DMS153 (cell line): ENCODE results near the gene C4orf33.
"Not testable (repeated sequence)": the region's sequence is repeated elsewhere in the genome, so short reads cannot be mapped to it uniquely, and the experiment has no call there.

ENCODE experiments used
- DNase-seq: peaks from one replicate; lab custom pipeline; 2025; lab: John Stamatoyannopoulos, UW

Gene C4orf33, protein sequence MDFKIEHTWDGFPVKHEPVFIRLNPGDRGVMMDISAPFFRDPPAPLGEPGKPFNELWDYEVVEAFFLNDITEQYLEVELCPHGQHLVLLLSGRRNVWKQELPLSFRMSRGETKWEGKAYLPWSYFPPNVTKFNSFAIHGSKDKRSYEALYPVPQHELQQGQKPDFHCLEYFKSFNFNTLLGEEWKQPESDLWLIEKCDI

DNA sequence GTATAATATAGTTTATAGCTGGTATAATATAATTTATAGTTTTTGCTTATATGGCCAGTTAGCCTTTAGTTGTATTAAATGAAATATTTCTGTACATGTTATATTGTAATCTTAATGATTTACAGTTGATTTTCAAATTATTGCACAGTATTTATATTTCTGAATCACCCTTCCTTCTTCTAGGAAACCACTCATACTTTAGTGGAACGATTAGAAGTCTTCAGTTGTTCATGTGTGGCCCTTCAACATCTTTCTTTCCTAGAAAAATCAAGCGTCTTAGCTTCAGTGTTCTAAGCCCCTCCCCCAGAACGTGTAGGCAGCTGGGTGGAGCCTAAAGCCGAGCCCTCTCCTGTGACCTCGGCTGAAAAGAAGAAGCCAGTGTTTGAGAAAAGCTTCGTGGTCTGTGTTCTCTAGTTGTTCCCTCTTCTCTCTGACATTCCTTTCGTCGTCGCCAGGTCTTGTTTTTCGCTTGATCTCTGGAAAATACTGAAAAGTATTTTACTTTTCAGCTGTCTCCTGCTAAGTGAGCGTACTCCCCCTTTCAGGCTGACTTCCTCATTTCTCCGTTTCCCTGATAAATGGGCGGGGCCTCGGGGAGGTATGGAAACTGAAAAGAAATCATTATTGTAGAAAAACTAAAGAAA lies at the start of gene C4orf33:
Gene C4orf33, plus strand, starts transcription at position 342 of the 644 bp plus-strand sequence. CDS start 6,459 bp downstream, outside the sequence.
- DNase-seq, result peak; percentile 57

DNA sequence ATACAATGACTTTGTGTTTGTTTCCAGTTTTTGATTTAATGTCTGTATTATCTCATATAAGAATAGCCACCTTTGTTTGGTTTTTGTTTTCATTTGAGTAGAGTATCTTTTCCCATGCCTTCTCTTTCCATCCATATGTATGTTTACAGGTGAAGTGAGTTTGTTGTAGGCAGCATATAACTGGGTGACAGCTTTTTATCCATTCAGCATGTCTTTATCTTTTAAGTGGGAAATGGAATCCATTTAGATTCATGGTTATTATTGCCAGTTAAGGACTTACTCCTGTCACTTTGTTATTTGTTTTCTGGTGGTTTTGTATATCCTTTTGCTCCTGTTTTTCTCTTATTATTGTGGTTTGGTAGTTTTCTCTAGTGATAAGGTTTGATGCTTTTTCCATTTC lies 36.9 kb upstream of the C4orf33 start:
- DNase-seq, result no peak

DNA sequence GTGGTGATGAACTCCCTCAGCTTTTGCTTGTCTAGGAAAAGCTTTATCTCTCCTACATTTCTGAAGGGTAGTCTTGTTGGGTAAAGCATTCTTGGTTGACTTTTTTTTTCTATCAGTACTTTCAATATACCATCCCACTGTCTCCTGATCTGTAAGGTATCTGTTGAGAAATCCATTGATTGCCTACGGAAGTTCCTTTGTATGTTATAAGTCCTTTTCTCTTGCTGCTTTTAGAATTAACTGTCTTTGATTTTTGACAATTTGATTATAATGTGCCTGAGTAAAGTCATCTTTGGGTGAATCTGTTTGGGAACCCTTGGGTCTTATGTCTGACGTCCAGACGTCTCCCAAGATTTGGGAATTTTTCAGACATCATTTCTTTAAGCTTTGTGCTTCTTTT lies 33.4 kb upstream of the C4orf33 start:
- DNase-seq, result no peak

DNA sequence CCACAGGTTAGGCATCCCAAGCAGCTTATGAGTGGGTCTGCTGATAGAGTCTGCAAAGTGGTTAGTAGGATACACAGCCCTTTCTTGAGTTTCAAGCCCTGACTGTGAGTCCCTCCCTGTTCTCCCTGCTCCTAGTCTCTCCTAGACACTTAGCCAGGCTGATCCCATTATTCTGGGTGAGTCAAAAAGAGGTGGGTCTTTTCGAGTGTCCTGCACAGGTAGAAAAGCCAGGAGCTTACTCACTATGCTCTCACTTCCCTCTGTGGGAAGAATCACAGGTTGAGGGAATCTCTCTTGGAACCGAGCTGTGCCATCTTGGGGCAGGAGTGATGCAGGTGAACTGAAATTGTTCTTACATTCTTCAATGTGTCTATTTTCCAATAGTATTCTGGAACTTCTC lies 32.3 kb upstream of the C4orf33 start:
- DNase-seq, result no peak

- no peak for DNase-seq
These were observed 31.2 kb upstream of the C4orf33 start for GRCh38 chr4:129064717-129065116.

DNA sequence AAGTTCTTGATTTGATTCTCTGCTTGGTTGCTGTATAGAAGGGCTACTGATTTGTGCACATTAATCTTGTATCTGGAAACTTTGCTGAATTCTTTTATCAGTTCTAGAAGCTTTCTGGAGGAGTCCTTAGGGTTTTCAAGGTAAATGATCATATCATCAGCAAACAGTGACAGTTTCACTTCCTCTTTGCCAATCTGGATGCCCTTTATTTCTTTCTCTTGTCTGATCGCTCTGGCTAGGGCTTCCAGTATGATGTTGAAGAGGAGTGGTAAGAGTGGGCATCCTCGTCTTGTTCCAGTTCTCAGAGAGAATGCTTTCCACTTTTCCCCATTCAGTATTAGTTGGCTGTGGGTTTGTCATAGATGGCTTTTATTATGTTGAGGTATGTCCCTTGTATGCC lies 26.4 kb upstream of the C4orf33 start:
- DNase-seq, result not testable (repeated sequence)

DNA sequence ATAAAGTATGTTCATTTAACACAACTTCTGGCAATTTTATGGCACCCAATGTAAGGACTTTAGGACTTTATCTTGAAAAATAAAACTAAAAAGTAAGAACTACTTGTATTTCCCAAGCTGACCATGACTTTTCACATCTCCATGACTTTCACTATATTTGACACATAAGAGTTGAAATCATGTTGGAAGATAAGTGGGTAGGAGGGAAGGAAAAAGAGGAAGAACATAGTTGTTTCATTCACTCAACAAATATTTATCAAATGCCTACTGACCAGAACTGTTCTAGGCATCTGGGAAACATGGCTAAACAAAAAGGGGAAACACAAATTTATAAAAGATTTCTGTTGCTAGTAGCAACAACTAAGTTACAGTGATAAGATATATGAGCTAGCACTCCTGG lies 18.6 kb upstream of the C4orf33 start:
- DNase-seq, result no peak

DNA sequence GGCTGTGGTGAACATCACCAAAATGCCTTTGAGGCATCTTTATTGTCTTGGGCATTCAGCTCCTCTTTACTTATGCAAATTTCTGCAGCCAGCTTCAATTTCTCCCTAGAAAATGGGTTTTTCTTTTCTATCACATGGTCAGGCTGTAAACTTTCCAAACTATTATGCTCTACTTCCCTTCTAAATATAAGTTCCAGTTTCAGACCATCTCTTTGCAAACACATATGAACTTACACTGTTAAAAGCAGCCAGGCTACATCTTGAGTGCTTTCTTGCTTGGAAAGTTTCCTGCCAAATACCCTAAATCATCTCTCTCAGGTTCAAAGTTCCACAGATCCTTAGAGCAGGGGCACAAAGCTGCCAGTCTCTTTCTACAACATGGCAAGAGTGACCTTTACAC lies 15.8 kb upstream of the C4orf33 start:
- no peak for DNase-seq

DNA sequence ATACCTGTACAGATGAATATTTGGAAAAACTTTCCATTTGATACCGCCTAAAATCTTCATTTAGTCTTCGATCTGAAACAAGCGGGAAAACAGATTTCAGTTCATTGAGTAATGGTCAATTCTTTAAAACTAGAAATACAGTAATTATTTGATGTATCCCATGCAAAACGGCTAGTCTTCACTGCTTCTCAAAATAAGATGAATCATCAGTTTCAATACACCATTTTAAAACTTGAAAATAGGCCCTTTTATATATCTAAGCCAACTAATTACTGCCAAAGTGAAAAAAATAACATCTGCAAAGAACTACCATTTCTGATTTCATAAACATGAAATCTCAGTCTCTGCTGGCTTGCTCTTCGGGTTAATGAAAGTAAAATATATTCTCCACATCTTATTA lies 13.7 kb upstream of the C4orf33 start:
- DNase-seq, result no peak

DNA sequence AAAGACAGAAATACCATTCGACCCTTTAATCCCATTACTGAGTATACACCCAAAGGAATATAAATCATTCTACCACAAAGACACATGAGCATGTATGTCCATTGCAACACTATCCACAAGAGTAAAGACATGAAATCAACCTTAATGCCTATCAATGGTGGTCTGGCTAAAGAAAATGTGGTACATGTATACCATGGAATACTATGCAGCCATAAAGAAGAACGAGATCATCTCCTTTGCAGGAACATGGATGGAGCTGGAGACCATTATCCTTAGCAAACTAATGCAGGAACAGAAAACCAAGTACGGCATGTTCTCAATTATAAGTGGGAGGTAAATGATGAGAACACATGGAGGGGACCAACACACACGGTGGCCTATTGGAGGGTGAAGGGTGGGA lies 10.5 kb upstream of the C4orf33 start:
- DNase-seq, result no peak

DNA sequence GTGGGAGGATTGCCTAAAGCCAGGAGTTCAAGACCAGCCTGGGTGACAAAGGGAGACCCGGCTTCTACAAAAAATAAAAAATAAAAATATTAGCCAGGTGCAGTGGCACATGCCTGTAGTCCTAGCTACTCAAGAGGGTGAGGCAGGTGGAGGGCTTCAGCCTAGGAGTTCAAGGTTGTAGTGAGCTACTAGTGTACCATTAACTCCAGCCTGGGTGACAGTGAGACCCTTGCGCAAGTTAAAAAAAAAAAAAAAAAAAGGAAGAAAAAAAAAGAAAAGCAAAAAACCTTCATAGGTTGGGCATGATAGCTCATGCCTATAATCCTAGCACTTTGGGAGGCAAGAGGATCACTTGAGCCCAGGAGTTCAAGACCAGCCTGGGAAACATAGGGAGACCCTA lies 8.4 kb upstream of the C4orf33 start:
- DNase-seq, result no peak

DNA sequence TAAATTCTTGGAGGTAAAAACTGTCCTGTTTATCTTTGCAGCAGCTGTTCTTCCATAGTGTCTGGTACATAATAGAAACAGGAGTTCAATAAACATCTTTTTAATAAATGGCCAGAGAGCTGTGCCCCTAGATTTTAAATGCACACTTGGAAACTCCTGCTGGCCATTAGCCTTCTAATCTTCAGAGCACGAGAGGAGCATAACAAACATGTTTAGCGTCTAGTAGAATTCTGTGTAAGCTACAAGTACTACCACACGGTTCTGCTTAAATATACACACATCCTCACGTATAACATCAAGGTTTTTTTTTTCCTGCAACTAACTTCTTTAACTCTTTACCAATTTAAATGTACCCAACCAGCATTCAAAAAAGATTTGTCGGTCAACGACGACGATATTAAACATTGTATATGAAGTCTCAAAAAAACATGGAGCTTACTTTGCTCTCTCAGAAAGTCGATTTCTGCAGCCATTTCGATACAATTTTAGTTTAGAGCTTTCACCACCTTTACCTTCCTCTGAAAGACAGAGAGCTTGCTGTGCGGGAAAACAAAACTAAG lies 3.2 kb upstream of the C4orf33 start:
- DNase-seq, result no peak

DNA sequence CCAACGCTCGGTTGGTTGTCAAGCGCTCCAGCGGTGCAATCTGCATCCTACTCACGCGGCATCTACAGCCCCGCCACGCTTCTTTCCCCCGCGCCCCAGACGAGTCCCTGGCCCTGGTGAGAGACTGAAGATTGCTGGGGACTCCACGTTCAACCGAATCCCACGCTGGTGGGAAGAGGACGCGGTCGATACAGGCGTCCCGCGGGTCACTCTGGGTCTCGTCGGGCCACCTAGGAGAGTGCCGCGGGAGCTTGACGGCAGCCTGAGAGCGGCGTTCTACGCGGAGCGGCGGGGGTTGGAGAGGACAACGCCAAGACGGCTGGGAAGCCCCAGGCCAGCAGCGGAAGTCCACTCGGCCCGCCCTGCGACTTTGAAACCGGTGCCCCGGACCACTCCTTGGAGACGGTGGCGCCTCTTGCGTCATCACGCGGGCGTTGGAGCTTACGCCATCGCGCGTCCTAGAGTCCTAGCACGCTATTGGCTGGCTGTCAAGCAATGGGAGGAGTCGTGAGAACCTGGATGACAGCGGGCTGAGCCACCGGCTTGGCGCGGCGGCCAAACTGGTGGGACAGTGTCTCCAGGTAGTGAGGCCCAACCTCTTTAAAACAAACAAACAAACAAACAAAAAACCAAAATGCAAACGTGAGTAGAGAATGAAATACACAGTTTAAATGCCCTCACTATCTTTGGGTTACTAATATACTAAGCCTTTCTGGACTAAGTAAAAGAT lies 2.6 kb upstream of the C4orf33 start, which contains the start of gene SCLT1:
Gene SCLT1, minus strand, starts transcription at position 349 of the 730 bp plus-strand sequence. CDS start 436 bp downstream, outside the sequence.
- peak; percentile 93 for DNase-seq

- DNase-seq, result no peak
These were observed 1.6 kb upstream of the C4orf33 start for GRCh38 chr4:129094347-129094746.

- DNase-seq, result no peak
These were observed 2.6 kb downstream of the C4orf33 start for GRCh38 chr4:129098531-129099001.

GRCh38 chr4:129109965-129110824 lies 14.2 kb downstream of the C4orf33 start:
- no peak for DNase-seq

DNA sequence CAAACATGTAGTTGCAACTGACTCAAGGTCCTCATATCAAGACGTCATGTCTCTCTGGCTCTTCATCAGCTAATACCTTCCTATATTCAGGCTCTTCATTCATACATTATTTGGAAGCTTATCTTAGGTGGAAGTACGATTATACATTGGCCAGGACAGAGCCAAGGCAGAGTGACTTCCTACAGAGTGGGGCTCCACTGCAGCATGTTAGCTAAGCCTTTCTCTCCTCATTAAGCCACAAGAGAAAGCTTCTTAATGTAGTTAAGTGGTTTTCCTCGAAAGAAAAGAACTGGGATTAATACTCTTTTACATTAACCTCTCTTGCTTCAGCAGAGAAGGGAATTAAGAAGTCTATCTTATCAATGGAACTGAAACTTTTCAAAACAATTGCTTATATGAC lies 15.0 kb downstream of the C4orf33 start:
- DNase-seq, result no peak

DNA sequence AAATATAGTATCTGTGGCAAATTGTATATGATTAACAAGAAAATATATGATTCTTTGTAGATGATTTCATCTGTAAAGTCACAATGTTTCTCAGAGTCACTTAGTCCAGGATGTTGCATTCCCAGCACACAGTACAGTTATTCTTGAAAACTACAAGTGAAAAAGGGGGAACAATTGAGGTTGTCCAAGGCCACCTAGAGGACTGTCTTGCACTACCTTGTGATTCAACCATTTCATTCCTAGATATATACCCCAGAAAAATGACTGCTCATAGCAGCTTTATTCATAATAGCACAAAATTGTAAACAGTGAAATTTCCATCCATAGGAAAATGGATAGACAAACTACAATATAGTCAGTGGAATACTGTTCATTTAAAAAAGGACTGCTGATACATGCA lies 16.0 kb downstream of the C4orf33 start:
- no peak for DNase-seq

DNA sequence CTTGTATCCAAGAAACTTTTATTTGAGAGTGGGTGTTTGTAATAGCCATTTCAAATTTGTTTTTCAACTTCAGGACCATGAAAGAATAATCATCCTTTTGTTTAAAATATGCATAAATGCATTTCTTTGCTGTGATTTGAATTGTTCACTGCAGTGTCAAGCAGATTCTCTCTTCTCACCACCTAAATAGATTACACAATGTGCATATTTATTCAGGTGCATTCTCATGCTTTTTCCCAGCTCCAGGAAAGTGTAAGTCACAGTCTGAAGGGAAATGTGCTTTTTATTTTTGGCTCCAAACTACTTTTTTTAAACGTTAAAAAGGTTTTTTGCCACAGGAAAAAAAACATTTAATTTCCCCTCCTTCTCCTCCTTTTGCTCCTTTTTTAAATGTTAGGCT lies 17.5 kb downstream of the C4orf33 start:
- no peak for DNase-seq

DNA sequence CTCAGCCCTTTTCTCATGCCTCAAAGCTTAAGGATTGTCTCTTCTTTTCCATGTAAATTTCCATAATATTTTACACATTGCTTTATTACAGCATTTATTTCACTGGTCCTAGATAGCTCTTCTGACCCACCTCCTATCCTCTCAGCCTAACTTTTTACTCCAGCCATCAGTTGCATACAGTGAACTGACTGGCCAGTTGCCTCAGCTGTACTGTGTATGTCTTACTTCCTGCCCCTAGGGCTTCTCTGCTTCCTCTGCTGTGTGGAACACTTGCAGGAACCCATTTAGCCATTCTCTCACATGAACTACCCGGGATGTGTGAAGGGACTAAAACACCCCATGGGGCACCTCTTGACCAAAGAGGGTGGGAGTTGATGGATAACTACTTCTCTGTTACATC lies 18.0 kb downstream of the C4orf33 start:
- DNase-seq, result no peak

DNA sequence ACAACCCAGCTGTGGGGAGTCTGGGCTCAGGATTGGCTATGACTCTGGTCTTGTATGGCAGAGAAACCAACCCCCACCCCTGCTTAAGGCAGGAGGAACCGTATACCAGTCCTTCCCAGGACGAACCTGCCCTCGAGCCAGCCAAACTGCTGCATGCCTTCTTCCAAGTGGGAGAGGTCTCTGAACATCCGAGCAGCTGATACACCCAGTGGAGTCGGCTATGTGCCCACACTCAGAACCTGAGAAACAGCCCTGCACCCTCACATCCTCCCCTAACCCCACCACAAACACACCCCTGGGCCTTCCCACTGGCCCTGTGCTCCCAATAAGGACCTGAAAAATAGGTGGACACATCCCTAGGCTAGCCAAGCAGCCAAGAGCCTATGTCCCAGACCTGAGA lies 21.8 kb downstream of the C4orf33 start:
- DNase-seq, result no peak

GRCh38 chr4:129126614-129127013 lies 30.7 kb downstream of the C4orf33 start:
- not testable (repeated sequence) for DNase-seq
